Stomach (tissue), 4 donors: ENCODE results near the gene EBF3.

Source experiments
- POLR2A ChIP-seq, 4 donors: fragments of 450-650 bp; IDR thresholded peaks; one replicate each; pipeline ENCODE4 v1.6.1; 2016; ENCODE audit warnings: antibody characterized with exemption in 4 of 4, control low read depth in 2 of 4, mild to moderate bottlenecking in 1 of 4, moderate library complexity in 1 of 4
- POLR2AphosphoS5 ChIP-seq, 3 donors: sonication (generic); formaldehyde crosslinking; IDR thresholded peaks; one replicate each; pipeline ENCODE4 v1.6.1; 2016; ENCODE audit warnings: antibody characterized with exemption in 3 of 3
- TF ChIP-seq, protein P1 (sequence below), 7 experiments: fragments of 450-650 bp in 4 of 7; fragments of 200-600 bp in 3 of 7; sonication (generic) in 3 of 7; IDR thresholded peaks; one replicate each; pipeline ENCODE4 v1.5.1; 2016 to 2019; ENCODE audit warnings: antibody characterized with exemption in 7 of 7, control low read depth in 2 of 7, mild to moderate bottlenecking in 1 of 7

DNA sequence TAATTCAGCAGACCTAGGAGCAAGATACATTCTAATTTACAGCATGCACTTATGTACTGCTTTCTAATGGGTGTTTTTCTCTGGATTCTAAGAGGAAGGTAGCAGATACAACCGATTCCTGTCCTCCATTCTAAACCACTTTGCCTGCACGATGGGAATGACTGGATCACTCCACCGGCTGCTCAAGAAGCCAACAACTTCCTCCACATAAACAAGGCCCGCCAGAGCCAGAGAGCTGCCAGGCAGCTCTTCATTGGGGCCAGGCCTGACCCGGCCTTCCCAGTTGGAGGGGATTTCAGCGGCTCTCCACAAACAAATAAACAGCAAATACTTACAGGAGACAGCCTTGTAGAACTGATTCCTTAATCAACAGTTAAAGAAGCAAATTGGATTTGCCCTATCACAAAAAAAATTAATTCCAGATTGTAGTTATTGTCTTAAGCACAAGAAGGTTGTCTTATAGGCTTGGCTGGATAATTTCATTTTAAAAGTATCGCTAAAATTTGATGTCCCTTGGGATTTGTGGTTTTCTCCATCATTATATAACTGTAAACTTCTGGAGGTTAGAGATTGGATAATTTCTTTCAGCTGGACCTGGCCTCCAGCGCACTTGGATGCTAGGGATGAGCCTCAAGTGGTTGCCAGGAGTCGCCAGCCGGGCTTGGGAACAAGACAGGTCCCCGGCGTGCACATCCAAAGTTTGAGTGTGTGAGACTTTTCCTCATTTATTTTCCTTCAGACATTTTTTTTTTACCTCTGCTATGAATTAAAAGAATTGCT is 20.9 kb downstream of the EBF3 start:
- TF ChIP-seq, protein P1, sequence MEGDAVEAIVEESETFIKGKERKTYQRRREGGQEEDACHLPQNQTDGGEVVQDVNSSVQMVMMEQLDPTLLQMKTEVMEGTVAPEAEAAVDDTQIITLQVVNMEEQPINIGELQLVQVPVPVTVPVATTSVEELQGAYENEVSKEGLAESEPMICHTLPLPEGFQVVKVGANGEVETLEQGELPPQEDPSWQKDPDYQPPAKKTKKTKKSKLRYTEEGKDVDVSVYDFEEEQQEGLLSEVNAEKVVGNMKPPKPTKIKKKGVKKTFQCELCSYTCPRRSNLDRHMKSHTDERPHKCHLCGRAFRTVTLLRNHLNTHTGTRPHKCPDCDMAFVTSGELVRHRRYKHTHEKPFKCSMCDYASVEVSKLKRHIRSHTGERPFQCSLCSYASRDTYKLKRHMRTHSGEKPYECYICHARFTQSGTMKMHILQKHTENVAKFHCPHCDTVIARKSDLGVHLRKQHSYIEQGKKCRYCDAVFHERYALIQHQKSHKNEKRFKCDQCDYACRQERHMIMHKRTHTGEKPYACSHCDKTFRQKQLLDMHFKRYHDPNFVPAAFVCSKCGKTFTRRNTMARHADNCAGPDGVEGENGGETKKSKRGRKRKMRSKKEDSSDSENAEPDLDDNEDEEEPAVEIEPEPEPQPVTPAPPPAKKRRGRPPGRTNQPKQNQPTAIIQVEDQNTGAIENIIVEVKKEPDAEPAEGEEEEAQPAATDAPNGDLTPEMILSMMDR (IDR thresholded peaks at IDR 0.05) = no peak
- TF ChIP-seq POLR2A (IDR thresholded peaks at IDR 0.05) (no peak), POLR2AphosphoS5 (IDR thresholded peaks at IDR 0.05) (no peak)
